22Rv1 (cell line): Measurements from ENCODE around the gene ZNF543.

ENCODE experiments used
- H3K27ac ChIP-seq: fragments of 450-650 bp; 2 replicates; pipeline ENCODE4 v1.5.1; 2017
- CTCF ChIP-seq: fragments of 450-650 bp; IDR thresholded peaks from 2 replicates; pipeline ENCODE4 v1.5.1; 2017; ENCODE audit warnings: mild to moderate bottlenecking
- ZFX ChIP-seq: fragments of 450-650 bp; IDR thresholded peaks from 2 replicates; pipeline ENCODE4 v1.6.1; 2017; ENCODE audit warnings: antibody characterized with exemption, borderline replicate concordance

Gene ZNF543

GRCh38 chr19:57350877-57351805 is 30.9 kb downstream of the ZNF543 start, which contains the start of gene ZNF304:
Gene ZNF304, plus strand, starts transcription at chr19:57351271. Its CDS starts 394 bp downstream, at chr19:57351665.
- H3K27ac ChIP-seq, result peak within 1 kb of the TSS; percentile 56
- no peak for TF ChIP-seq ZFX

DNA sequence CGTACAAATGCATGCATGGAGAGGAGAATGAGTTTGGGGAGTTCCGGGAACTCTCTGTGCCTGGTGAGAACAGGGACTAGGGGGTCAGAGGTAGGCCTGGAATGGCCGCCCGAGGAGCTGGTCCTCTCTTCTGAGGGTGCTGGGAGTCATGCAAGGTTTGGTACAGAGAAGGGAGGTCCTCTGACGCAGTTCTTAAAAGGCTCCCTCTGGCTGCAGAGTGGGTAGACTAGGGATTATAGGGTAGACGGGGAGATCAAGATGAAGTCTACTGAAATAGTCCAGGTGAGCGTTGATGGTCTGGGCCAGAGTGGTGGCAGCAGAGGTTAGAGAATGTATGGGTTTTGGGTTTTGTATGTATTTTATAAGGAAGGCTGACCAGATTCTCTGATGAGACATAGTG is 31.6 kb downstream of the ZNF543 start:
- TF ChIP-seq CTCF (no peak), ZFX (no peak)
- no peak overlapping the region for H3K27ac ChIP-seq

GRCh38 chr19:57355916-57356315 is 35.6 kb downstream of the ZNF543 start:
- no peak for TF ChIP-seq ZFX
- no peak for TF ChIP-seq CTCF
- no peak overlapping the region for H3K27ac ChIP-seq

DNA sequence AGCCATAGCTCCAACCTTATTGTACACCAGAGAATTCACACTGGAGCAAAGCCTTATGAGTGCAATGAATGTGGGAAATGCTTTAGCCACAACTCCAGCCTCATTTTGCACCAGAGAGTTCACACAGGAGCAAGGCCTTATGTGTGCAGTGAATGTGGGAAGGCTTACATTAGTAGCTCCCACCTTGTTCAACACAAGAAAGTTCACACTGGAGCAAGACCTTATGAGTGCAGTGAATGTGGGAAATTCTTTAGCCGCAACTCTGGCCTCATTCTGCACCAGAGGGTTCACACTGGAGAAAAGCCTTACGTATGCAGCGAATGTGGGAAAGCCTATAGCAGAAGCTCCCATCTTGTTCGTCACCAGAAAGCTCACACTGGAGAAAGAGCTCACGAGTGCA is 37.1 kb downstream of the ZNF543 start:
- H3K27ac ChIP-seq, result no peak overlapping the region
- TF ChIP-seq ZFX (no peak), CTCF (no peak)

GRCh38 chr19:57359300-57359699 is 39.0 kb downstream of the ZNF543 start:
- H3K27ac ChIP-seq, result no peak overlapping the region
- TF ChIP-seq CTCF, result no peak
- no peak for TF ChIP-seq ZFX

DNA sequence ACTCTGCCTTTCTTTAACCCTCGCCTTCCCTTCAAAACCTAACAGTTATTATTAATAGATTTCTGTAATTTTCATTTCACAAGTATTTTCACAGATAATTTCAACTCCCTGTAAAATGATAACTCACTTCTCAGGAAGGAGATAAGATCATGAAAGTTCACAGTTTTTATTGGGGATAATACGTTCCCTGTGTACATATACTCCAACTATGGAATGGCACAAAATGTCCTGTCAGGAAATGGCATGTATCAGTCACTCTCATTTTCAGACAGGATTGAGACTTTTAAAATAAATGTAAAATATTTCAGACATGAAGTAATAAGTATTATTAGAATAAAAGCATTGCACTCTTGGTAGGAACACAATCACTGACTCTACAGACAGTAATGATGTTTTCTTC is 42.1 kb downstream of the ZNF543 start:
- TF ChIP-seq CTCF, result no peak
- TF ChIP-seq ZFX, result no peak
- H3K27ac ChIP-seq, result peak overlapping the region; percentile 82

DNA sequence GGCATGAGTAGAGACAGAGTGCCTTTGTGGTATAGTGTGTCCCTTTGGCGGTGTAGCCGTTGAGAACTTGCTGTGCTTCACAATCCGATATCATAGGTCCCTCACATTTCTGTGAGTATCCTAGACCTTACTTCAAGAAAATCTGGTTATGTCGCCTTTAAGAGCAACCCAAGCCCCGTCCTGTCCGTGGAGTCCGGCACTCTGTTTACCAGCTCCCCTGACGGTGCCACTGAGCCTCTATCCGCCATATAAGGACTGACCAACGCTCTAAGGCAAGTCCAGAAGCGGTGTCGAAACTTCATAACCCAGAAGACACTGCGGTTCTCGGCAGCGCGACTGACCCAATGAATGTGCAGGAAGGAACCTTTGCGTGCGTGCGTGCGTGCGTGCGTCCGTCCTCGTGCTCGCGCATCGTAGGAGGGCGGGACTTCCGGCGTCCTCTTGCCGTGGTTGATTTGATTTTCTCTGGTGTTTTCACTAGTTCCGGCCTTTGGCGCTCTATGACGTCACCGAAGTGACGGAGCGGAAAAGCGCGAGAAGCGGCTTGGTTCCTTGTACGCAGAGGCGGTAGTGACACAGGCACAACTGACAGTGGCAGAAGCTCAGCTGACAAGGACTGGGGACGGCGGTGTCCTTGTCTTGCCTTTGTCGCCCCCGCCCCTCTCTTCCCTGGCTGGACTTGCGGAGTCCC is 42.9 kb downstream of the ZNF543 start, which contains the start of the genes TRAPPC2B and ZNF547:
TRAPPC2B (plus strand) TSS at position 555 of the 691 bp plus-strand sequence. CDS start 1,283 bp downstream, outside the sequence.
ZNF547 (plus strand) TSS at position 555 of the 691 bp plus-strand sequence. CDS start 5,005 bp downstream, outside the sequence.
- H3K27ac ChIP-seq, result peak within 1 kb of the TSS; percentile 82
- TF ChIP-seq ZFX (no peak), CTCF (no peak)
